Measurements from ENCODE around the gene INO80B.

INO80B gene

GRCh38 chr2:74503506-74504475 lies 48.9 kb downstream of the INO80B start:
- no peak for DNase-seq

- DNase-seq = no peak
Measured at GRCh38 chr2:74504591-74504990, 49.7 kb downstream of the INO80B start.

- no peak for DNase-seq
Measured at GRCh38 chr2:74505448-74506246, 50.8 kb downstream of the INO80B start.

- DNase-seq = peak; percentile 97
Measured at GRCh38 chr2:74507145-74507925, 52.4 kb downstream of the INO80B start, which contains the start of gene PCGF1. TSS of gene PCGF1 (minus strand) at chr2:74507695. CDS start at chr2:74507668, 27 bp downstream.
